Measurements from ENCODE around the gene NHP2.

DNA sequence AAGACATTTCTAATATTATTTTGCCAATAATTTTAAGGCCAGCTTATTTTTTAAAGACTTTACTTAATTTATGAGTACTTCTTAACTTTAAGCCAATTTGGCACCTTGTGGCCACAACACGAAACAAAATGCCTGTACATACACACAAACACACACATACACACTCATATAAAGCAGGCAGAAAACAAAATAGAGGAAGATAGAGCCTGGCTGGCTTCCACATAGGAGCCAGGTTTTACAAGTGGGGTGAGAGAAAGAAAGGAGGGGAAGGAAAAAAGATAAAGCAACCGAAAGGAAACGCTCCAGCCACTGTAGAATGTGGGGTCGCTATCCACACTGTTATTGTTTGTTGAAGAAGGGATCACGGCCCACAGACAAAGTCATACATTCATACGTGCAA, 23.1 kb upstream of the NHP2 start:
- TF ChIP-seq CREB1 (IDR thresholded peaks at IDR 0.05; ENCODE audit: low read depth), result no peak
- no peak for TF ChIP-seq EP300 (IDR thresholded peaks at IDR 0.05; ENCODE audit: borderline replicate concordance)
- TF ChIP-seq, protein P1, sequence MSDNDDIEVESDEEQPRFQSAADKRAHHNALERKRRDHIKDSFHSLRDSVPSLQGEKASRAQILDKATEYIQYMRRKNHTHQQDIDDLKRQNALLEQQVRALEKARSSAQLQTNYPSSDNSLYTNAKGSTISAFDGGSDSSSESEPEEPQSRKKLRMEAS (IDR thresholded peaks at IDR 0.05), result no peak
- no peak for TF ChIP-seq CEBPB (IDR thresholded peaks at IDR 0.05)
- TF ChIP-seq NFIC (IDR thresholded peaks at IDR 0.05), result no peak
- TF ChIP-seq, protein P2, sequence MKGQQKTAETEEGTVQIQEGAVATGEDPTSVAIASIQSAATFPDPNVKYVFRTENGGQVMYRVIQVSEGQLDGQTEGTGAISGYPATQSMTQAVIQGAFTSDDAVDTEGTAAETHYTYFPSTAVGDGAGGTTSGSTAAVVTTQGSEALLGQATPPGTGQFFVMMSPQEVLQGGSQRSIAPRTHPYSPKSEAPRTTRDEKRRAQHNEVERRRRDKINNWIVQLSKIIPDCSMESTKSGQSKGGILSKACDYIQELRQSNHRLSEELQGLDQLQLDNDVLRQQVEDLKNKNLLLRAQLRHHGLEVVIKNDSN (IDR thresholded peaks at IDR 0.05), result no peak
- no peak for TF ChIP-seq RAD21 (IDR thresholded peaks at IDR 0.05; ENCODE audit: low read depth)
- no peak for TF ChIP-seq FOXM1 (IDR thresholded peaks at IDR 0.05; ENCODE audit: borderline replicate concordance, low read depth)
- no peak for TF ChIP-seq TAF1 (IDR thresholded peaks at IDR 0.05; ENCODE audit: low read depth)
- no peak for TF ChIP-seq YY1 (IDR thresholded peaks at IDR 0.05; ENCODE audit: low read depth)

Data from Ishikawa (cell line).